Activated T-cell treated with anti-CD3 and anti-CD28 coated beads, Interleukin-2, amount 50 U/mL, for 48 hours (primary cell): Measurements from ENCODE around the gene AKIP1.
"Not testable (repeated sequence)": the region's sequence is repeated elsewhere in the genome, so short reads cannot be mapped to it uniquely, and the experiment has no call there.

Experiments
- DNase-seq, 2 experiments: peaks; one replicate each; pipeline ENCODE4 v3.0.0-alpha.2; 2020

Gene AKIP1

GRCh38 chr11:8917157-8917825, 6.3 kb downstream of the AKIP1 start:
- DNase-seq, result no peak

- no peak for DNase-seq
Observed at GRCh38 chr11:8922691-8923090, 11.7 kb downstream of the AKIP1 start.

- no peak for DNase-seq
Observed at GRCh38 chr11:8925711-8926110, 14.7 kb downstream of the AKIP1 start.

GRCh38 chr11:8926236-8926635, 15.2 kb downstream of the AKIP1 start:
- DNase-seq, result no peak

- DNase-seq, result no peak
Observed at GRCh38 chr11:8927233-8927632, 16.2 kb downstream of the AKIP1 start.

- DNase-seq, result no peak
Observed at GRCh38 chr11:8928205-8928604, 17.2 kb downstream of the AKIP1 start.

- DNase-seq, result no peak
Observed at GRCh38 chr11:8928981-8929615, 18.1 kb downstream of the AKIP1 start.

GRCh38 chr11:8930456-8931175, 19.6 kb downstream of the AKIP1 start:
- no peak for DNase-seq

GRCh38 chr11:8932564-8933180, 21.7 kb downstream of the AKIP1 start, which contains the start of gene C11orf16:
TSS of gene C11orf16 (minus strand) at chr11:8932947. CDS start at chr11:8932308, 639 bp downstream.
- no peak for DNase-seq

GRCh38 chr11:8933931-8934330, 22.9 kb downstream of the AKIP1 start:
- DNase-seq, result no peak

GRCh38 chr11:8934742-8935488, 23.9 kb downstream of the AKIP1 start:
- DNase-seq, result no peak

GRCh38 chr11:8935789-8936188, 24.8 kb downstream of the AKIP1 start:
- not testable (repeated sequence) for DNase-seq

GRCh38 chr11:8937159-8937558, 26.2 kb downstream of the AKIP1 start:
- DNase-seq, result peak in 1 of 2 experiments; percentile 33

- DNase-seq, result no peak
Observed at GRCh38 chr11:8937659-8938058, 26.7 kb downstream of the AKIP1 start.

- no peak for DNase-seq
Observed at GRCh38 chr11:8941341-8942103, 30.5 kb downstream of the AKIP1 start.

- no peak for DNase-seq
Observed at GRCh38 chr11:8942518-8943066, 31.6 kb downstream of the AKIP1 start, which contains the start of gene ASCL3. TSS of gene ASCL3 (minus strand) at chr11:8943016. CDS start at chr11:8938161, 4,855 bp downstream.

GRCh38 chr11:8947230-8947943, 36.4 kb downstream of the AKIP1 start:
- no peak for DNase-seq

GRCh38 chr11:8948886-8949285, 37.9 kb downstream of the AKIP1 start:
- DNase-seq, result no peak

- peak; percentile 31 to 40 for DNase-seq
Observed at GRCh38 chr11:8956860-8957259, 45.9 kb downstream of the AKIP1 start.

GRCh38 chr11:8959546-8960166, 48.7 kb downstream of the AKIP1 start:
- no peak for DNase-seq
